ENCODE results near the gene HSD17B13. TPM values are rescaled to one million over a fixed set of nuclear protein-coding genes. Genes with fewer than 3 reads are reported as not detected.

HSD17B13 gene
- total RNA-seq, 4 donors from 2014 or later, result 1.2 to 1.7 TPM; not detected in 2

DNA sequence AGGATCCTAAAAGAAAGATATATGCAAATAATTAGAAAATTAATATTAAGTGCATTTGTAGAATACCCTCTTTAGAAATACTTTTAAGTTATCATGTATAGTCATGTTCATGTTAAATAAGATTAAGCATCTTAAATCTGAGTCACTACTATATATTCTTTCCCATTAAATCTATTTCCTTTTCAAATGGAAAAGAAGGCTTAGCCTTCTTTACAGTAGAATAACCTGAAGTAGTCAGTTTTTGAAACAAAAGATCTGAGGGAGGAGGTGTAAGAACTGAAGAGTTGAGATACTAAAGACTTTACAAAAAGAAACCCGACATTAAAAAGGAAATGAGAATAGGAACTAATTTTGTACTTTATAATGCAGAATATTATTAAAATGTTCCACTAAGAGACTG, 14.7 kb upstream of the HSD17B13 start:
- DNase-seq (ENCODE audit: low spot score in 2 of 2), result no peak
- H3K4me1 ChIP-seq, result no peaks in the 10 kb centered on the region
- no peak overlapping the region for H3K4me3 ChIP-seq
- TF ChIP-seq, protein P1, sequence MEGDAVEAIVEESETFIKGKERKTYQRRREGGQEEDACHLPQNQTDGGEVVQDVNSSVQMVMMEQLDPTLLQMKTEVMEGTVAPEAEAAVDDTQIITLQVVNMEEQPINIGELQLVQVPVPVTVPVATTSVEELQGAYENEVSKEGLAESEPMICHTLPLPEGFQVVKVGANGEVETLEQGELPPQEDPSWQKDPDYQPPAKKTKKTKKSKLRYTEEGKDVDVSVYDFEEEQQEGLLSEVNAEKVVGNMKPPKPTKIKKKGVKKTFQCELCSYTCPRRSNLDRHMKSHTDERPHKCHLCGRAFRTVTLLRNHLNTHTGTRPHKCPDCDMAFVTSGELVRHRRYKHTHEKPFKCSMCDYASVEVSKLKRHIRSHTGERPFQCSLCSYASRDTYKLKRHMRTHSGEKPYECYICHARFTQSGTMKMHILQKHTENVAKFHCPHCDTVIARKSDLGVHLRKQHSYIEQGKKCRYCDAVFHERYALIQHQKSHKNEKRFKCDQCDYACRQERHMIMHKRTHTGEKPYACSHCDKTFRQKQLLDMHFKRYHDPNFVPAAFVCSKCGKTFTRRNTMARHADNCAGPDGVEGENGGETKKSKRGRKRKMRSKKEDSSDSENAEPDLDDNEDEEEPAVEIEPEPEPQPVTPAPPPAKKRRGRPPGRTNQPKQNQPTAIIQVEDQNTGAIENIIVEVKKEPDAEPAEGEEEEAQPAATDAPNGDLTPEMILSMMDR (IDR thresholded peaks at IDR 0.05), result no peak
- TF ChIP-seq POLR2A (IDR thresholded peaks at IDR 0.05), result no peak
- TF ChIP-seq EP300 (IDR thresholded peaks at IDR 0.05), result no peak
- 83% methylated on average over 1 of the region's 1 CpG for WGBS, 2 donors
- peaks cover 0 to 25% (median 4%) of the 10 kb centered on the region in 4 donors for H3K9me3 ChIP-seq
- H3K27me3 ChIP-seq, result no peaks in the 10 kb centered on the region
- H3K36me3 ChIP-seq, result peaks cover 0 to 98% (median 25%) of the 10 kb centered on the region in 3 donors
- no peak overlapping the region for H3K27ac ChIP-seq

DNA sequence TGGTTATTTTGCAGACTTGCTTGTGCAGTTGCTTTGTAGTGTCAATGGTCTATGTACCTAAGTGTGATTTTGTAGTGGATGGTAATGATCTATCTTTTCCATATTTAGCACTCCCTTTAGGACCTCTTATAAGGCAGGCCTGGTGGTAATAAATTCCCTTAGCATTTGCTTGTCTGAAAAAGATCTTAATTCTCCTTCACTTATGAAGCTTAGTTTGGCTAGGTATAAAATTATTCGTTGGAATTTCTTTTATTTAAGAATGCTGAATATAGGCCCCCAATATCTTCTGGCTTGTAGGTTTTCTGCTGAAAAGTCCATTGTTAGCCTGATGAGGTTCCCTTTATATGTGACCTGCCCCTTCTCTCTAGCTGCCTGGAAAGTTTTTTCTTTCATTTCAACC, 10.6 kb upstream of the HSD17B13 start:
- Histone ChIP-seq H3K36me3 (peaks cover 0 to 57% (median 14%) of the 10 kb centered on the region in 3 donors), H3K4me3 (no peak overlapping the region)
- 93 to 95% methylated on average over 1 of the region's 1 CpG for WGBS, 2 donors

DNA sequence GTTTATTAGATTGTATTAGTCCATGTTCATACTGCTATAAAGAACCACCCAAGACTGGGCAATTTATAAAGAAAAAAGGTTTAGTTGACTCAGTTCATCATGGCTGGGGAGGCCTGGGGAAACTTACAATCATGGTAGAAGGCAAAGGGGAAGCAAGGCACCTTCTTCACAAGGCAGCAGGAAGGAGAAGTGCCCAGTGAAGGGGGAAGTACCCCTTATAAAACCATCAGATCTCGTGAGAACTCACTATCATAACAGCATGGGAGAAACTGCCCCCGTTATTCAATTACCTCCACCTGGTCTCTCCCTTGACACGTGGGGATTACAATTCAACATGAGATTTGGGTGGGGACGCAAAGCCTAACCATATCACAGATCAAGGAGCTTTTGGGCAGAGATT, 8.1 kb upstream of the HSD17B13 start:
- H3K27ac ChIP-seq, result no peak overlapping the region
- 82 to 90% methylated on average over 4 of the region's 4 CpGs for WGBS, 2 donors
- H3K9me3 ChIP-seq, result peaks cover 0 to 51% (median 4%) of the 10 kb centered on the region in 4 donors
- H3K4me1 ChIP-seq, result no peaks in the 10 kb centered on the region
- no peak for DNase-seq (ENCODE audit: low spot score in 2 of 2)
- H3K36me3 ChIP-seq, result peaks cover 0 to 32% (median 8%) of the 10 kb centered on the region in 3 donors
- no peaks in the 10 kb centered on the region for H3K27me3 ChIP-seq
- TF ChIP-seq EP300 (IDR thresholded peaks at IDR 0.05), result no peak
- TF ChIP-seq, protein P1 (IDR thresholded peaks at IDR 0.05), result no peak
- TF ChIP-seq POLR2A (IDR thresholded peaks at IDR 0.05), result no peak
- no peak overlapping the region for H3K4me3 ChIP-seq

More for the DNA sequence above, 10.6 kb upstream of the HSD17B13 start:
- peaks cover 0 to 51% (median 4%) of the 10 kb centered on the region in 4 donors for H3K9me3 ChIP-seq
- DNase-seq (ENCODE audit: low spot score in 2 of 2), result no peak
- H3K27ac ChIP-seq, result no peak overlapping the region
- H3K27me3 ChIP-seq, result no peaks in the 10 kb centered on the region
- TF ChIP-seq, protein P1 (IDR thresholded peaks at IDR 0.05), result no peak
- TF ChIP-seq EP300 (IDR thresholded peaks at IDR 0.05) (no peak), POLR2A (IDR thresholded peaks at IDR 0.05) (no peak)
- H3K4me1 ChIP-seq, result no peaks in the 10 kb centered on the region

DNA sequence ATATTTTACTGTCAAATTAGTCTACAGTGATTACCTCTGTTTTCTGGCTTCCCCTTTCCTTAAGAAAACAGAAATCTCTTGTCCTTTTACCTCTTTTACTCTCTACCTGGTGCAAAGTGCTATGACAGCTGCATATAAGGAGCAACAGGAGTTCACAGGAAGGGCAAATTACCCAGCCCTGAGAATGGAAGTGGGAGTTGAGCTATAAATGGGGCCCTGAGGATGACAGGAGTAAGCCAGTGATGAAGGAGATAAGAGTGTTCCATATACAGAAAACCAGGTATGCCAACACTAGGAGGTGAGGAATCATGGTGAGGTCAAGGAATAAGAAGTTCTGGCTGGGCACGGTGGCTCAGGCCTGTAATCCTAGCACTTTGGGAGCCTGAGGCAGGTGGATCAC, 4.5 kb upstream of the HSD17B13 start:
- no peaks in the 10 kb centered on the region for H3K36me3 ChIP-seq
- no peaks in the 10 kb centered on the region for H3K4me1 ChIP-seq
- TF ChIP-seq POLR2A (IDR thresholded peaks at IDR 0.05) (no peak), EP300 (IDR thresholded peaks at IDR 0.05) (no peak)
- TF ChIP-seq, protein P1 (IDR thresholded peaks at IDR 0.05), result no peak
- H3K27me3 ChIP-seq, result no peaks in the 10 kb centered on the region
- peaks cover 0 to 24% (median 0%) of the 10 kb centered on the region in 4 donors for H3K9me3 ChIP-seq
- no peak for DNase-seq (ENCODE audit: low spot score in 2 of 2)
- H3K4me3 ChIP-seq, result no peak overlapping the region
- no peak overlapping the region for H3K27ac ChIP-seq
- WGBS, 2 donors, result 95 to 96% methylated on average over 1 of the region's 1 CpG

DNA sequence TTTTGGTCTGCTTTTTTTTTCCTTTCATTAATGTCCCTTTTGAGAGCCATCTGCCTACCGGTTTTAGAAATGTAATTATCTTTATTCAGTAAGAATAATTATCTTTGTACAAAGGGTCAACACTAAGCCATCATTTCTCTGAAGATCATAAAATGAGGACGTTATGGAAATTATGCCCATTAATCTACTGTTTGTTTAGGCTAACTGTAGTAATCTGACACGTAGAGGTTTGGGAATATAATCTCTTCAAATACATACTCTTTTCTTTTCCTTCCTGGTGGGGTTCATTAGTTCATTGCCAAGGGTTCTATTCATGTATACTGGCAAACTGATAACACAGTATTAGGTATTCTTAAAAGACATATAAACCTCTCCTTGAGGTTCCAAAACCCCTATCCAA, 3.8 kb upstream of the HSD17B13 start:
- 39 to 41% methylated on average over 3 of the region's 3 CpGs for WGBS, 2 donors
- H3K4me1 ChIP-seq, result no peaks in the 10 kb centered on the region
- no peak overlapping the region for H3K4me3 ChIP-seq
- peaks cover 0 to 17% (median 0%) of the 10 kb centered on the region in 4 donors for H3K9me3 ChIP-seq
- no peak for DNase-seq (ENCODE audit: low spot score in 2 of 2)
- TF ChIP-seq EP300 (IDR thresholded peaks at IDR 0.05) (no peak), POLR2A (IDR thresholded peaks at IDR 0.05) (no peak)
- TF ChIP-seq, protein P1 (IDR thresholded peaks at IDR 0.05), result no peak
- H3K36me3 ChIP-seq, result no peaks in the 10 kb centered on the region
- H3K27ac ChIP-seq, result no peak overlapping the region
- no peaks in the 10 kb centered on the region for H3K27me3 ChIP-seq

Data from tibial nerve (tissue), 4 donors.